Glomerular endothelial cell (primary cell): ENCODE data around the gene TXNRD1. TPM values are rescaled to one million over a fixed set of nuclear protein-coding genes. Genes with fewer than 3 reads are reported as not detected.
"Not testable (repeated sequence)": the region's sequence is repeated elsewhere in the genome, so short reads cannot be mapped to it uniquely, and the experiment has no call there.

Experiments used
- DNase-seq: peaks from one replicate; pipeline ENCODE4 v3.0.0-alpha.2; 2011; ENCODE audit warnings: low read depth, low spot score; ENCODE audit errors: extremely low read depth
- total RNA-seq: library from RNA; depleted of rRNA; stranded (reverse); fragments of >200 nt; gene quantifications from 2 replicates; pipeline ENCODE4 v1.2.3, GENCODE V29; 2015

Gene TXNRD1
- 171 and 346 TPM in 2 replicates for total RNA-seq

- no peak for DNase-seq
These were observed at the start of gene TXNRD1 for GRCh38 chr12:104215638-104216297. Gene TXNRD1 (plus strand): TSS chr12:104215779. CDS start chr12:104215803, 24 bp downstream.

DNA sequence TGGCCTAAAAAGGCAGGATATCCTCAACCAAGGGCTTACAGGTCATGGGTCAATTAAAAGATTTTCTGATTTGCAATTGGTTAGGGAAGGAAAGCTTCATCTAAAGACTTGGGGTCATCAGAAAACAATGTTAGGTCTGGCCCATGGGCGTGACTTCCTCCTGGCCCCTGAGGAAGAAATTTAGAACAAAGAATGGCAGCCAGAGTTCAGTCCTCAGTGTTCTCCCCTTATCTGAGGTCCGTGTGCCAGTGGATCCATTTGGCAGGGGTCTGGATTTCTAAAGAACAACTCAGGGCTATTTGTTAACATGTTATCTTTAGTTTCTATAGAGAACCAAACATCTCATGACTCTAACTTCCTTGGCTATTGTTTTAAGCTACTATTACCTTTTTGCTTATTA lies 49.8 kb upstream of the TXNRD1 start:
- no peak for DNase-seq

DNA sequence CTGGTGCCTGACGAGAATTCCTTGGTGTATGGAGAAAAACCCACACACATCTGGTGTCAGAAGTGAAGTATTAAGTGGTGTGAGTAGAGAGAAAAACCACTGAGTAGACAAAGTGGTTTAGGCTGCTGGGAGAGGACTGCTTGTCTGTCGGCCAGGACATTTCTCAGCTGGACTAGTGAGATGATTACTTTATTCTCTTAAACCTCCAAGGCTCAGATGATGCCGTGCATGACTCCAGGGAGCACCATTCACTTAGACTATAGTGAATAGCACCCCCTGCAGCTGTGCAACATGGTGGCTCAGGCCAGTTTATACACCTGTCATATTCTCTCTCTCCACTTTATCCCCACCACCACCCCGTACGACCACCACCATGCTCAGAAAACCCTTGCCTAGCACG lies 49.1 kb upstream of the TXNRD1 start:
- no peak for DNase-seq

DNA sequence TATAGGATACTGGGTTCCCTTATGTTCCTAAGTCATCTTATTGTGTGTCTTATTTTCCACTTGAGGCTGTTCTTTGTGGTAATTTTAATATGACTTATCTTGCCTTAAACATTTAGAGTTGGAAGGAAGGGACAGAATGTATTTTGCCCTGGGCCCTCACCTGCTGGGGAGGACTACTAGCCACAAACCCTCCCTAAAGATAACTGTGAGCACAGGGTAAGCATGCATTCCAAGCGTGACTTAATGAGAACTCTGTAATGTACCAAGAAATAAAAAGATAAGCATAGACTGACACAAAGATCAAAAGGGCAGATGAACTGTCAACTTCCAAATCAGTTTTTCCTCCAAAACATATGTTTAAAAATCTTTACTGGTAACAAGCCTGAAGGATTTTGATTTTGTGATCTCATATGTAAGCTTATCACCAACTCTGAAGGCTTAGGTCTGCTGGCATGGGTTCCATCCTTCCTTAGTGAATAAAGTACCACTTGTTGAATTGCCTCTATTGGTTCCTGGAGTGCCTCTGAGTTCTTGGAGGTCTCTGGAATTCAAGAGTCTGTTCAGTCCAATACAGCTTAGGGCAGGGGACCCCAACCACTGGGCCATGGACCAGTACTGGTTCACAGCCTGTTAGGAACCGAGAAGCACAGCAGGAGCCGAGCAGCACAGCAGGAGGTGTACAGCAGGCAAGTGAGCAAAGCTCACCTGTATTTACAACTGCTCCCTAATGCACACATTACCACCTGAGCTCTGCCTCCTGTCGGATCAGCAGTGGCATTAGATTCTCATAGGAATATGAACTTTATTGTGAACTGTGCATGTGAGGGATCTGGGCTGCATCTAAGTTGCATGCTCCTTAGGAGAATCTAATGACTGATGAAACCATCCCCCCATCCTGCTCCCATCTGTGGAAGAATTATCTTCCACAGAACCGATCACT lies 47.8 kb upstream of the TXNRD1 start:
- DNase-seq, result no peak

- DNase-seq, result no peak
These were observed 47.0 kb upstream of the TXNRD1 start for GRCh38 chr12:104168596-104168995.

DNA sequence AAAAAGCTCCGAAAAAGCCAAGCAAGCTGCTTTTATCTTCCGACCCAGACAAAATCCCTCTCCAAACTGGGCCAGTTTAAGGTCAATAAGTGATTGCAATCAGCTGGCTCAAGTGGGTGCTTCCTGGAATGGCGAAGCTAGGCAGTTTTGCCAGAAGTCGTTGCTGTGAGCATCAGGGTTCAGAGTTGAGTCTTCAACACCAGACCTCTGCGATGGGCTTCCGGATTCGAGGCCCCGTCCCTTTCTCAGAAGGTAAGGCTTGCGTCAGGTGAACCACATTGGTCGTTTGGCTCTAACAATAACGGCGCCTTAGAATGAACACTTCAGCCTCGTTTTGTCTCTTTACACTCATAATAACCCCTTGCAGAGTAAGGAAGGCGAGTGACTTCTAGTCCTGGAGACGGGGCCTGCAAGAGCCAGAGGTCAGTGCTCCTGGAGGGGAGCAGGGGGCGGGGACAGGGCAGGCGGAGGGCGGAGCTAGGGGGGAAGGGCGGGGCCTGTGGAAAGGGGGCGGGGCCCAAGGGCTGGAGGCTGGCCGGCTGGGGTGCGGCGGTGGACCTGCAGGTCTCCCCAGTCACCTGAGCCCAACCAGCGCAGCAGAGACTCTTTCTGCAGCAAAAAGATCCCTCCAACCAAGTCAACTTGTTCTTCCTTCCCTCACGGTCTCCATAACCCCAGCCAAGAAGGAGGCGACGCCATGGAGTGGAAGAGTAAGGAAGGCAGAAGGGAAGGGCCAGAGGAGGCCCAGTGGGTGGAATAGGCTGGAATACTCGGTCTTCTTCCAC lies 43.6 kb upstream of the TXNRD1 start:
- no peak for DNase-seq

GRCh38 chr12:104172570-104172947 lies 43.0 kb upstream of the TXNRD1 start:
- no peak for DNase-seq

DNA sequence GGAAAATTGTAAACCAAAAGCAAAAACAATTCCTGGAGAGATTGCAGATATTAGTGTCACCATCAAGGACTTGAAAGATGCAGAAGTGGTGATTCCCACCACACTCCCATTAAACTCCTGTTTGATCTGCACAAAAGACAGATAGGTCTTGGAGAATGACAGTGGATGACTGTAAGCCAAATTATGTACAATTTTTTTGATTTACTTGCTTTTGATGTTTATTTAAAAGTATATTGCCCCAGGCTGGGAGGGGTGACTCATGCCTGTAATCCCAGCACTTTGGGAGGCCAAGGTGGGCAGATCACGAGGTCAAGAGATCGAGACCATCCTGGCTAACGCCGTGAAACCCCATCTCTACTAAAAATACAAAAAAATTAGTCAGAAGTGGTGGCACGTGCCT lies 41.8 kb upstream of the TXNRD1 start:
- DNase-seq, result not testable (repeated sequence)

DNA sequence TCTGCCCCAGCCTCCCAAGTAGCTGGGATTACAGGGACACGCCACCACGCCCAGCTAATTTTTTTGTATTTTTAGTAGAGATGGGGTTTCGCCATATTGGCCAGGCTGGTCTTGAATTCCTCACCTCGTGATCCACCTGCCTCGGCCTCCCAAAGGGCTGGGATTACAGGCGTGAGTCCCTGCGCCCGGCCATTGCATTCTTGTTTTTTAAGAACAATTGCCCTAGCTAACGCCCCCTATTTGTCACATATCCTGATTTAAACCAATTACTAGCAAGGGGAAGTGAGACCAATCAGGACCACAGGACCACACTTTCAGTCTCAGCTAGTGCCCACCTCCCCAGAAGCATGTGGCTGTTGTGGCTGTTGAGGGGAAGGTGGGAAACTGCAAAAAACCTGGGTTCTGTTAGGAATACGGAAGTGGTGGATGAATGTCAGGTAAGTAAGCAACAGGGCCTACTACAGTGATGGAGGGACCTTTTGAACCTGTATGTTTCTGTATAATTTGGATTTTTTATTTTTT lies 39.8 kb upstream of the TXNRD1 start:
- DNase-seq, result no peak

GRCh38 chr12:104177336-104177662 lies 38.3 kb upstream of the TXNRD1 start:
- no peak for DNase-seq

DNA sequence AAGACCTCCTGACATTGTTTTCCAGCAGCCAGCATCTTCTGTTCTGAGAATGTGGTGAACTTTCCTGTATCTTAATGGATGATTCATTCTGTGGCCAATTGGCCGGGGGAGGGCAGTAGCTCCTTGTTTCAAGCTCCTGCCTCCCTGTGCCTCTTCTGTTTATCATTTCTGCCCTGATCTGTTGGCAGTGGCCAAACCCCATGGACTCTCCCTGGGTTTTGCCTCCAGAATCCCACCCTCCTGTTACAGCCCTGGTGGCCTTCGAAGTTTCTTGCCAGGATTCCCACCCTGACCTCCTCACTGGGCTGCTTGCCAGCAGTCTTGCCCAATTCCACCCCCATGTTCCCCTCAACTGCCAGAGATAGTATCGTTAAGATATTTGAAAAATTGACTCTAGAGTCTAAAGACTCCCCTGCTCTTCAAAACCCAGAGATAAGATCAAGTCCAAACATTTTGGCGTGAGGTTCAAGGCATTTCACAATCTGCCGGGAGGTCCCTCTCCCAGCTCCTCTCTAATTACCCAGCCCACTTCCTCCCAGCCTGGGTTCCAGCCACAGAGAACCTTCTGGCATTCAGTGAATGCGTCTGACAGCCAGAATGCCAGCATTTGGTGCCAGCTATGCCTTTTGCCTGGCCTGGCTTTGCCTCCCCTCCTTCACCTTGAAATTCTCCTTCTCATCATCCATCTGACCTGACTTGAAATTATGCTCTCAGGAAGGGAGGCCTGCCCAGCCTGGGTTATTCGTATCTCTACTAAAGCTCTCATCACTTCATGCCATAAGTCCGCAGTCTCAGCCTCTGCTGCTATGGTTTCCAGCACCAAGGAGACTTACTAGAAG lies 37.7 kb upstream of the TXNRD1 start:
- DNase-seq, result peak; percentile 39

DNA sequence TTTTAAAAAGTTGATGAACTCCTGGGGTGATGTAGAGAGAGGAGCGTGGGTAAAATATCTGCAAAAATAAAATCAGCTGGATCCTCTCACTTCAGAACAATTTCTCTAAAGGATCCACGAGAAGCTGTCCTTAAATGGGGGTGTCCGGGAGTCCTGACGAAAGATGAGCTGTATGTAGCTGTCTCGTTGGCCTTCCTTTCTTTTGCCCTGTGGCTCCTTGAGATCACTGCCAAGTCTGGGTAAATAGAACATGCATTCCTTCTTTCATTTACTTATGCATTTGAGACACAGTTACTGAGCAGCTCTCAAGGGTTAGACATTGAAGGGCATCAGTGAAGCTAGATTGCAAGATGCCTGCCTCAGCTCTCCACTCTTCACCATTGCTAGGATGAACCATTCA lies 35.2 kb upstream of the TXNRD1 start:
- no peak for DNase-seq

- no peak for DNase-seq
These were observed 34.3 kb upstream of the TXNRD1 start for GRCh38 chr12:104181313-104181712.

- DNase-seq, result no peak
These were observed 33.4 kb upstream of the TXNRD1 start for GRCh38 chr12:104182144-104182543.

DNA sequence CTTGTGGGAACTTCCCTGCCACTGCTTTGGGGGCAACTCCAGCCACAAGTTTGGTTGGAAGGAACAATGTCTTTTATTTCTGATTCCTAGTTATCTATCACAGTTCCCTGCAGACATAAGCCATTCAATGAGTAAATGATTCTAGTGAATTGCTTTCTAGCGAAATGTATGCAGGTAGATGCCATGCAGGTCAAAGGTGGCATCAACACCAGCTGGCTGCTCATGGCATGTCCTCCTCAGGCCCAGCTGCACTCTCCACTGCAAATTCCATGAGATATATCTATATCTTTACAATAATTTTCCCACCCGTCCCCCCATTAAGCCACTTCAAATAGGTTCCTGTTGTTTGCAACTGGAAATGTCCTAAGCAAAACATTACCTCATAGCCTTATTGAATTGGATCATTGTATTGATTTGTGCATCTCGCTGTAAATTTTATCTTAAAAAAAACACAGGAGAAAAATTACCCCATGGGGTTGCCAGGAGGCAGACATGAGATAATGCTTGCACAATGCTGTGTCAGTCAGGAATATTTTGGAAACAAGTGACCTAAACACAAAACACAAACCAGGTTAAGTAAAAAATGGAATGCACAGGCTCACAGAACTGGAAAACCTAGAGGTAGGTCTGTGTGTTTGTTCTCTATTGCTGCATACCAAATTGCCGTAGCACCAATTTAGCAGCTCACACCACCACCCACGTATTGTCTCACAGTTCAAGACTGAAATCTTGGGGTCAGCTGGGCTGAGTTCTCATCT lies 32.8 kb upstream of the TXNRD1 start:
- DNase-seq, result no peak

- DNase-seq, result no peak
These were observed 32.1 kb upstream of the TXNRD1 start for GRCh38 chr12:104183443-104183842.

GRCh38 chr12:104187446-104188155 lies 28.0 kb upstream of the TXNRD1 start:
- DNase-seq, result no peak

GRCh38 chr12:104188534-104188933 lies 27.0 kb upstream of the TXNRD1 start:
- DNase-seq, result no peak
